ENCODE data around the gene RPL27A.

The RPL27A gene

GRCh38 chr11:8674859-8675258 is 7.7 kb upstream of the RPL27A start:
- DNase-seq (ENCODE audit: low read depth in 2 of 2) = no peak

GRCh38 chr11:8676458-8676857 is 6.1 kb upstream of the RPL27A start:
- DNase-seq (ENCODE audit: low read depth in 2 of 2) = no peak

GRCh38 chr11:8679006-8679405 is 3.6 kb upstream of the RPL27A start:
- no peak for DNase-seq (ENCODE audit: low read depth in 2 of 2)

GRCh38 chr11:8681837-8682302 is 722 bp upstream of the RPL27A start:
- DNase-seq (ENCODE audit: low read depth in 2 of 2) = no peak

- no peak for DNase-seq (ENCODE audit: low read depth in 2 of 2)
These were observed 669 bp downstream of the RPL27A start for GRCh38 chr11:8683115-8683807.

- no peak for DNase-seq (ENCODE audit: low read depth in 2 of 2)
These were observed 2.2 kb downstream of the RPL27A start for GRCh38 chr11:8684600-8685290.

- no peak for DNase-seq (ENCODE audit: low read depth in 2 of 2)
These were observed 2.7 kb downstream of the RPL27A start for GRCh38 chr11:8685306-8685705.

GRCh38 chr11:8685820-8686219 is 3.2 kb downstream of the RPL27A start:
- no peak for DNase-seq (ENCODE audit: low read depth in 2 of 2)

GRCh38 chr11:8686325-8686724 is 3.7 kb downstream of the RPL27A start:
- DNase-seq (ENCODE audit: low read depth in 2 of 2) = no peak

- peak; percentile 74 to 75 for DNase-seq (ENCODE audit: low read depth in 2 of 2)
These were observed 6.1 kb downstream of the RPL27A start for GRCh38 chr11:8688414-8689362.

- DNase-seq (ENCODE audit: low read depth in 2 of 2) = no peak
These were observed 7.2 kb downstream of the RPL27A start for GRCh38 chr11:8689726-8690255.

GRCh38 chr11:8690374-8691342 is 8.1 kb downstream of the RPL27A start:
- DNase-seq (ENCODE audit: low read depth in 2 of 2) = no peak

- DNase-seq (ENCODE audit: low read depth in 2 of 2) = no peak
These were observed 9.0 kb downstream of the RPL27A start for GRCh38 chr11:8691601-8692000.

GRCh38 chr11:8692417-8692816 is 9.8 kb downstream of the RPL27A start:
- no peak for DNase-seq (ENCODE audit: low read depth in 2 of 2)

- no peak for DNase-seq (ENCODE audit: low read depth in 2 of 2)
These were observed 10.5 kb downstream of the RPL27A start for GRCh38 chr11:8693010-8693551.

- no peak for DNase-seq (ENCODE audit: low read depth in 2 of 2)
These were observed 11.0 kb downstream of the RPL27A start for GRCh38 chr11:8693555-8693954.

- DNase-seq (ENCODE audit: low read depth in 2 of 2) = no peak
These were observed 11.5 kb downstream of the RPL27A start for GRCh38 chr11:8694137-8694536.

- no peak for DNase-seq (ENCODE audit: low read depth in 2 of 2)
These were observed 14.5 kb downstream of the RPL27A start for GRCh38 chr11:8697054-8697453.

- no peak for DNase-seq (ENCODE audit: low read depth in 2 of 2)
These were observed 15.8 kb downstream of the RPL27A start for GRCh38 chr11:8698379-8698851.

- no peak for DNase-seq (ENCODE audit: low read depth in 2 of 2)
These were observed 16.4 kb downstream of the RPL27A start for GRCh38 chr11:8698917-8699441.

Measured in activated CD8-positive, alpha-beta memory T cell treated with anti-CD3 and anti-CD28 coated beads for 4 hours (primary cell).